Kidney tubule cell (primary cell): Measurements from ENCODE around the gene NSUN7.

Experiments
- DNase-seq: peaks from one replicate; pipeline ENCODE4 v3.0.0-alpha.2; 2018; ENCODE audit warnings: low spot score

Gene NSUN7

DNA sequence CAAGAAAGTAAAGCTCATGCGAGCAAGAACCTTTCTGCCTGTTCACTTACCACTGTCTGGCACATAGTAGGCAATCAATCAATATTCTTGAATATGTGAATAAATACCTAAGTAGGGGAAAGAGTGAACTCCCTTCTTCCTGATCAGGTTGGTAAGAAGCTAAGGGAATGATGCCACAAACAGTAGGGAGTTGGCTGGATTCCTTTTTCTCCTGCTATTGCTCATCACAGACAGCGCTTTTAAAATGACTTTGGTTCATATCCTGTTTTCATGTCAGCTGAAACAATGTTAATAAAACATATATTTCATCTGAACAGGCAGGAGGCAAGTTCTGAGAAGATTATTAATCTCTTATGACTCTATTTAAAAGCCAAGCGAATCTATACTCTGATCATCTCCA, 99.2 kb downstream of the NSUN7 start:
- no peak for DNase-seq

DNA sequence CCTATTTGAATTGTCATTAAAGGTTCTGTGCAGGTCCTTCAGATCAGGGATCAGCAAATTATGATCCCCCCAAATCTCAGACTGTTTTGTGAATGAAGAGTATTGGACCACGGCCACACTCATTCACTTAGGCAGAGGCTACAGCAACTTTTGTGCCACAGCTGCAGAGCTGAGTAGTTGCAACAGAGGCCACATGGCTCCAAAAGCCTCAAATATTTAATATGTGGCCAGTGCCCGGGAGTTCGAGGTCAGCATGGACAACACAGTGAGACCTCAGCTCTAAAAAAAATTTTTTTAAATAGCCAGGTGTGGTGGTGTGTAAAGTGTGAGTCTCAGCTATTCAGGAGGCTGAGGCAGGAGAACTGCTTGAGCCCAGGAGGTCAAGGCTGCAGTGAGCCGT, 100.7 kb downstream of the NSUN7 start:
- no peak for DNase-seq

DNA sequence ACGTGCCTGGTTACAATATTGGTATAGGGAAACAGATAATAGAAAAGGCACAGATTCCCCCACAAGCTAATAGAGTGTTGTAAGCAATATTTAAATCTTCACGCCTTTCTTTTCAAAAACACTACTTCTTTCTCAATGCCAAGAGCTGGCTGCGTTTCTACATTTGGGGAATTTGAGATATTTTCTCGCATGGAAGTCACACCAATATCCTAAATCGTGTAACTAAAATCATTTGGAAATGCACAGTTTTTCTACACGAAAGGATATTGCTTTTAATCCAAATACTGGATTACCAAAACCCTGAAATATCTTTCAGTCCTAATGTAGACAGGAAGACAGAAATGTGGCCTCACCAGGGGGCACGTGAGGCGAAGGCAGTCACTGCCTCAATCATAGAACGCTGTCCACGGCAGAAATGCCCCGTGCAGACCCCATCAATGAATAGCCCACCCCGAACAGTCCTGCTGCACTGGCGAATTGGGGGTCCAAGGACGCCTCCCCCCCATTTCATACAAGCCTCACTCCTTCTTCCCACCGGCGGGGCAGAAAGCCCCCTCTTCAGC, 106.6 kb downstream of the NSUN7 start:
- DNase-seq: no peak

DNA sequence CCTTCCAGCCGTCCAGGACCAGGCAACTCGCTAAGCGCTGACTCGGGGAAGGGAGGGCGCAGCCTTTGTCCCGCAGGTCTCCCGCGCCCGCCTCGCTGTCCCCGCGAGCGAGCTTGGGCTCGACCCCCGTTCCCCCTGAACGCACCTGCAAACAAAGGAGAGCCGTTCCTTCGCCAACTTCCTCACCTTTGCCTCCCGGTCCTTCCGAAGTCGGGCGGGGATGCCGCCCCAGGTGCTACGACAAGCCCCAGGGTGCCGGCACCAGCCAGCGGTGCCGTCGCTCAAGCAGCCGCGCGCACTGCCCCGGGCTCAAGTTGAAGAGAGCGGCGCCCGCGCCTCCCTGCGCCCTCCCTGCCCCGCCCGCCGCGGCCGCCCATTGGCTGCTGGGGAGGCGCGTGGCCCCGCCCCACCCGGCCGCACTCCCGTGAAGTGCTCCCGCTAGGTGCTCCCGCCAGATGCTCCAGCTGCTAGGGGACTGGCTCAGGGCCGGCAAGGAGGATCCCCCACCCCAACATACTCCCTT, 107.1 kb downstream of the NSUN7 start:
- DNase-seq: peak; percentile 61

DNA sequence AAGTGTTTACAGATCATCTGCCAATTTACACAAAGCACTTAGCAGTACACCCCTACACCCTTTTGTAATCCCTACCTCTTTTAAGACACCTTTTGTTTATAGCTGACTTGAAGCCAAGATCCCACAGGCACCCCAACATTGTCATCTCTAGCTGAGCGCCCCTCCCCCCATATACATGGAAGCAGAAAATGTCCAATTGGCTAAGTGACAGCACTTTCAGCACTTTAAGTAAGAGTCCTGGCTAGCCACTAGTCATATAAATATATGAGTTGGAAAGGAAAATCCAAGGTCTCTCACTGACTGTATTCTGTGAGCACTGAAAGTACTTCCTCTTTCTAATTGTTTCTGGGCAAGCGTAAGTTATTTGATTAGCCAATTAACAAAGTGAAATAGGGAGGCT, 108.2 kb downstream of the NSUN7 start:
- DNase-seq: no peak

DNA sequence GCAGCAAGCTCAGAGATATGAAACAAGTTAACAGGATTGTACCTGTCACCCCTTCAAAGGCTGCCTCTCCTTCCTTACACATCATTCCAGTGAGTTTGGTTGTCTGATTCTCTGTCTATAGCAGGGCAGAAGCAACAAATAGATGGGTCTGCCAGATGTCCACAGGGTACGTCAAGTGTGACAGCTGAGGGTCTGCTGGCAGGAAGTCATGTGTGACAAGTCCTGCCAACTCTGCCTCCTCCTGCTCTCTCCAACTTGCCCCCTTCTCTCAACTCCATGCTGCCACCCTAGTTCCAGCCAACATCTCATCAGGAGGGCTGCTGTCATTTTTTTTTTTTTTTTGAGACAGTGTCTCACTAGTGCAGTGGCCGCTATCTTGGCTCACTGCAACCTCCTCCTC, 109.2 kb downstream of the NSUN7 start:
- no peak for DNase-seq
